Pons (tissue), 1 donor: ENCODE measurements around the gene NUB1.
A peak's percentile ranks its signal among the peaks of the same experiment; 100 is the strongest.

Experiments
- DNase-seq: peaks from one replicate; pipeline ENCODE4 v3.0.0-alpha.2; 2016; ENCODE audit warnings: low spot score

The NUB1 gene

GRCh38 chr7:151313857-151314256, 27.8 kb upstream of the NUB1 start:
- DNase-seq, result peak; percentile 14

- DNase-seq, result no peak
Measured at GRCh38 chr7:151314401-151314800, 27.2 kb upstream of the NUB1 start.

GRCh38 chr7:151315038-151315655, 26.5 kb upstream of the NUB1 start:
- peak; percentile 65 for DNase-seq

GRCh38 chr7:151316896-151317295, 24.7 kb upstream of the NUB1 start:
- DNase-seq, result no peak

GRCh38 chr7:151317936-151318335, 23.7 kb upstream of the NUB1 start:
- DNase-seq, result no peak

GRCh38 chr7:151319189-151319588, 22.4 kb upstream of the NUB1 start:
- no peak for DNase-seq

- DNase-seq, result no peak
Measured at GRCh38 chr7:151320263-151320845, 21.3 kb upstream of the NUB1 start.

- no peak for DNase-seq
Measured at GRCh38 chr7:151321341-151321740, 20.3 kb upstream of the NUB1 start.

GRCh38 chr7:151322906-151323305, 18.7 kb upstream of the NUB1 start:
- DNase-seq, result no peak

GRCh38 chr7:151327022-151327421, 14.6 kb upstream of the NUB1 start:
- DNase-seq, result no peak

GRCh38 chr7:151327659-151328058, 14.0 kb upstream of the NUB1 start:
- DNase-seq, result no peak

GRCh38 chr7:151330181-151330580, 11.4 kb upstream of the NUB1 start:
- DNase-seq, result no peak

- DNase-seq, result no peak
Measured at GRCh38 chr7:151330661-151331060, 11.0 kb upstream of the NUB1 start.

- DNase-seq, result no peak
Measured at GRCh38 chr7:151334628-151335027, 7.0 kb upstream of the NUB1 start.

GRCh38 chr7:151336027-151336708, 5.4 kb upstream of the NUB1 start:
- no peak for DNase-seq

GRCh38 chr7:151337346-151337745, 4.3 kb upstream of the NUB1 start:
- no peak for DNase-seq

- no peak for DNase-seq
Measured at GRCh38 chr7:151338809-151339208, 2.8 kb upstream of the NUB1 start.

GRCh38 chr7:151339651-151340382, 1.8 kb upstream of the NUB1 start:
- DNase-seq, result peak; percentile 24

GRCh38 chr7:151340794-151341356, 737 bp upstream of the NUB1 start:
- no peak for DNase-seq

- DNase-seq, result peak; percentile 20
Measured at GRCh38 chr7:151342102-151342646, 562 bp downstream of the NUB1 start.

- no peak for DNase-seq
Measured at GRCh38 chr7:151342811-151343210, 1.2 kb downstream of the NUB1 start.

GRCh38 chr7:151343516-151343915, 1.9 kb downstream of the NUB1 start:
- no peak for DNase-seq
